NCI-H1048 (cell line): ENCODE measurements around the gene CHST11.

Experiments used
- DNase-seq: peaks from one replicate; lab custom pipeline; 2025; lab: John Stamatoyannopoulos, UW

CHST11 gene

GRCh38 chr12:104460041-104460719 lies 3.4 kb downstream of the CHST11 start:
- DNase-seq = no peak

DNA sequence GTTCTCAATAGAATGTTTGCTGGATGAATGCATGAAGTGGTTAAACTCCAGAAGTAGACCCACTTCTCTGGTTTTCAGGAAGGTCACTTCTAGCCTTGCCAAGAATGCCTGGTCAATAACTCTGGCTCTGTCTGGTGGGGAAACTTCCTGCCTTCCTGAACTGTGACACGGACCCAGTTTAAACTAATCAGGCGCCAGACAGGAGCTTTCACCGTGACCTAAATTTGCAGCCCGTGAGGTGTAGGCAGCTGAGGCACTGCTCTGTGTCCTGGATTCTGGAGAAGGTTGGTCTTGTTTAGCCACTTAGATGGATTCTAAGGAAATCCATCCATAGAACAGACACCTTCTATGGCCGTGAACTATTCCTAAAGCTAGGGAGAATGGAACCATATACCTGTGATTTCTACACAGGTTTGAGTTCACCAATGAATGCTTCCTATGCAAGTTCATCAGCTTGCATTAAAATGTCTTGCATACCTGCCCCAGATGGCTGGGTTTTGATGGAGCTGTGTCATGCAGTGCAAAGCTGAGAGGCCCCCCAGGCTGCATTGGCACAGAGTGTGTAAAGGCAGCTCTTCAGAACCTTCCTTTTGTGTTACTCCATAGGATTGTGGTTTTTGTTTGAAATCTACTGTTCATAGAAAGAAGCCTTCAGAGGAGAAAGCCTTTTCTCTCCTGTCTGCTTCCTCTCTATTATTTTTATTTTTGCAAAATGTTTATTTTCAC lies 4.4 kb downstream of the CHST11 start:
- DNase-seq = no peak

DNA sequence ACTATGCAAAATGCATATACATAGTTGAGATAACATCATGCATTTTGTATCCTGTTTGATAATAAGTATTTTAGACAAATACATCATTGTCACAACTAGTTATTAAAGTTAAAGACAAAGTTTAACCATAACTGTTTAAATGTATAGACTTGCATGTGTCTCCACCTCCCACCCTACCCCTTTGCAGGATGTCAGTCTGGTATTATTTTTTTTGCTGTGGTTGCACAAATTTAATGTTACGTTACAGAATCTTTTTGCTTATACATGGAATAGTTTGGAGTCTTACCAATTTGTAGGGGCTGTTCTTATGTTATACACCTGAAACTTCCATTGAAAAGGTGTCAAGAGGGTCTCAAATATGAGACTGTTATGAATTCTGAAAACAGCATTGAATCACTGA lies 5.6 kb downstream of the CHST11 start:
- no peak for DNase-seq

DNA sequence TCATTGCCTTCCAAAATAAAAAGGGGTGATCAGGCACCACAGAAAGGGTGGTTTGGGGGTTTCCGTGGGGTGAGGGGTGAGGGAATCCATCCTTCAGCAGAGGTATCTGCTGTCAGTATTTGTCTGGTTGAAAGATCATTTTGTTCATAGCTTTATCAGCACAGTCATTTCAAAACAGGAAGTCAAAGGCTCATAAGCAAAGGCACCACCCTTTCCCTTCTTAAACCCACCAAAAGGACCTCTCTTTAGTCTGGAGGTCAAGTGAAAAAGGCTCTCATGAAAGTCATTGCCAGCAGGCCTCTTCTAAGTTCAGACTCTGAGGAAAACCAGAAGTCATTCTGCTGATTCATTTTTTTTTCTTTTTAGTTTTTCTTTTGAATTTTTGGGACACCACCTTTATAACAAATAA lies 6.2 kb downstream of the CHST11 start:
- DNase-seq = no peak

DNA sequence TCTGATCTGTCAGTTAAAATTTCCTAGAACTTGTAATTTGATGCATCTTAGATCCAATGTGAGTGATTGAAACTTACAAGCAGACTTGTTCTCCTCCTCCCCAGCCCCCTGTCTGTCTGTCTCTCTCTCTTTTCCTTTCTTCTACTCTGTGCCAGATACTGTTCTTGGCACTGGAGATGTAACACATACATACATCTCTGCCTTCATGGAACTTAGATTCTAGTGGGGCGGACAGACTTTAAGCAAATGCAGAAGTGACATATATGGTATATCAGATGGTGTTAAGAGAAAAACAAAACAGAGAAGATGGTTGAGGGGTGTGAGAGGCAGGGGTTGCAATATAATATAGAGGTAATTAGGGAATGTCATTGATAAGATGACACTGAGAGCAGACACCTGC lies 6.6 kb downstream of the CHST11 start:
- DNase-seq = no peak

DNA sequence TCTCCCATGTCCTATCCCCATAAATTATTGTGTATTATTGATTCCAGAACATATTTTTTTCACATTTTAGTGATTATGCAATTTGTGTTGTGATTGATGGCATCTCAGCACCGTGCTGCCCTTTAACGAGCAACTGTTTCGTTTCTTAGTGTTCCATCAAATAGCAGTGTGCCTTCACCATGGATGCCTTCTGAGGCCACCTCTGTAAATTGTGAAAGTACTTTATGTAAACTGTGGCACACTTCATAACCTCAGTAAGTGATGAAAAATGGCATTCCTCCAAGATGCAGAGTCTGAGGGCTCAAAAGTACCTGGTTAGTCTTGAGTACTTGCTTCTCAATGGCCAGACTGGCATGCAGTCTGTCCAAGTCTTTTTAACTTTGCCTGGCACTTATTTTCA lies 8.2 kb downstream of the CHST11 start:
- DNase-seq = no peak

GRCh38 chr12:104466709-104467345 lies 10.1 kb downstream of the CHST11 start:
- no peak for DNase-seq

DNA sequence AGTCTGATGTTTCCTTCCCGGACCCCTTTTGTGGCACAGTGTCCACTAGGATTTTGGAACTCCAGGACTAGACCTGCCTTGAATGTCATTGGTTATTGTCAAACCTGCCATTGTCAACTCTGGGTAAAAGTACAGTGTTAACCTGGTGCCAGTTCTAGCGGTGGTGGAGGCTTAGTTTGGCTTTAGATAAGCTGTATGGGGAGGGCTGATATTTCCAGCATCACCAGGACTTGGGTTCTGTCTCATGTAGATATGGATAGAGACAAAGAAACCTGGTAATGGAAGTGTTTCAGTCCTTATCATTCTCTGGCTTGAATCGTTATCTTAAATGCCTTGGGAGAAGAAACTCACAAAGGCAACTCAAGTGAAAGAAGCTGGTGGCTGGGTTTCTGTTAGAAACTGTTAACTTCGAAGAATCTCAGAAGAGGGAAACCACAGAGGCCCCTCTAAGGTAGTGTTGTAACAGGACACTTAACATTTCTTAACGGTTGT lies 10.6 kb downstream of the CHST11 start:
- DNase-seq = no peak

- DNase-seq = no peak
Observed at GRCh38 chr12:104468371-104468770, 11.6 kb downstream of the CHST11 start.

DNA sequence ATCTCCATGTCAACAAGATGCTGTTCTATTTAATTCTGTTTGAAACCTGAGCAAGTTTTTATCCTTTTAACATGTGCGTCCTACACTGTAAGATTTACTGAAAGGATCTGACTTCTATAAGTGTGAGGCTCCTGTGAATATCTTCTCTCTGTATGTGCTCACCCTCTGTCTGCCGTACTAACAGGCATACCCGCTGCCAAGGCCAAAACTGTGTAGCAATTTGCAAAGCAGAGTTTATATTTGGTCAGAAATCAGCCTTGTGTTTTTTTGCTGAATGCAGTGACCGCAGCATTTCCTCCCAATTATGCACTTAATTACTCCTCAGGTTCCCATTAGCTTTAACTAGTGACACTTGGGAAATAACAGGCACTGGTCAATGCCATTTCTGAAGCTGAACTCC lies 12.3 kb downstream of the CHST11 start:
- no peak for DNase-seq

DNA sequence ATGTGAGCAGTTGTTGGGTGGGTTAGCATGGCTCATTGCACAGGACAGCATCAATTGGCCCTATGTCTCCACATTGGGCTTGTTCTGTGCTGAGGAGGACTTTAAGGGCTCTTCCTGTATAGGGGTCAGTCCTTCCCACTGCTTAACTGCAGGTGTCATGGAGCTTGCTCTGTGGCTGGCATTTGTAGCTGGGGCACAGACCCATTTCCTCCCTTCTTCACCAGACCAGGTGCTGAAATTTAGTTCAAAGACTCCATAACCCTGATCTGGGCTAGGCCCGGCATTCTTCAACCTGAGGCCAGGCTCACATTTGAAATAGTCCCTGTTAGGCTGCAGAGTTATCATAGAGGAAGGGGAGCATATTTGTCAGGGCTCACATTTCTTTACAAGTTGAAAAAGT lies 12.8 kb downstream of the CHST11 start:
- no peak for DNase-seq

DNA sequence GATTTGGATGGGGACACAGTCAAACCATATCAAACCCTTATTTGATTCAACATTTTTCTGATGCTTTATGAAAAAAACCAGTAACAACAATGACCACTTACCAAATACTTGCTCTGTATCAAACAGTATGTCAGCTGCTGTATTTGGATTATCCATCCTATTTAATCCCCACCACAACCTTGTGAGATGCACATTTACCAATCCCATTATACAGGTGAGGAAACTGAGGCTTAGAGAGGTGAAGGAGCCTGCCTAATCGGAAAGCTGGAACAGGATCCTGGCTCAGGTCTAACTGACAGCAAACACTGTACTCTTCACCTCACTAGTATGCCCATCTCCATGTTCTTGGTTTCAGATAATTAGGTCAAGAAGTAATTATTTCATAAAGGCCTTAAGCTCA lies 13.8 kb downstream of the CHST11 start:
- no peak for DNase-seq

DNA sequence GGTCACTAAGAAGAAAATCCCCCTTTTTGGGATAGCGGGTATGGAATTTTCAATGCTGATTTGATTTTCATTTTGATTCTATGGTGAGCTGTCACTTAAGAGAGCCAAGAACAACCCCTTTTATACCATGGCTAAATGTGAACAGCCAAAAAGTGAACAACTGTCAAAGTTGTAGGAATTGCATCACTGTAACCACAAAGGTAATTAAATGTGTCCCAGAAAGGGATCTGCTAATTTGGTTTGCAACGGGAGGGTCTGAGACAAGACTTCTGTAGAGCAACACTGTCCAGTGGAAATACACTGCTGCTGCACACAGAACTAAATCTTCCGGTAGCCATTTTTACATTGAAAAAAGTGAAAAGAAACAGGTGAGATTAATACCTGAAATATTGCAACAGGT lies 14.6 kb downstream of the CHST11 start:
- DNase-seq = no peak

DNA sequence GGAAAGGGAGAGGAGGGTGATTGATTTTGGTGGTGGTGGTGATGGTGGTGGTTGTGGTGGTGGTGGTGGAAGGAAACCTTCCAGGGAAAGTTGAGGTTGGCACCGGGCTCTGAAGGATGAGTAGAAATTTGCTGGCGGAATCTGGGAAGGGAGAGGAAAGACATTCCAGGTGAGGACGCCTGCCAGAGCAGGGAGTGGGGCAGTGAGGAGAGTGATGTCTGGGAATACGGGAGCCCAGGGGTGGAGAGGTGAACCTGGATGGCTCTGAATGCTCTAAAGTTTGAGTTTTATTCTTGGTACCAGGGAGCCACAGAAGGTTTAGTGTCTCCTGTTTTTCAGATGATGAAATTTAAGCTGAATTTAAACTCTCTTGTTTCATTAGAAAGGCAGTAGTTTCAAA lies 16.0 kb downstream of the CHST11 start:
- no peak for DNase-seq

- DNase-seq = no peak
Observed at GRCh38 chr12:104473374-104473983, 16.7 kb downstream of the CHST11 start.

DNA sequence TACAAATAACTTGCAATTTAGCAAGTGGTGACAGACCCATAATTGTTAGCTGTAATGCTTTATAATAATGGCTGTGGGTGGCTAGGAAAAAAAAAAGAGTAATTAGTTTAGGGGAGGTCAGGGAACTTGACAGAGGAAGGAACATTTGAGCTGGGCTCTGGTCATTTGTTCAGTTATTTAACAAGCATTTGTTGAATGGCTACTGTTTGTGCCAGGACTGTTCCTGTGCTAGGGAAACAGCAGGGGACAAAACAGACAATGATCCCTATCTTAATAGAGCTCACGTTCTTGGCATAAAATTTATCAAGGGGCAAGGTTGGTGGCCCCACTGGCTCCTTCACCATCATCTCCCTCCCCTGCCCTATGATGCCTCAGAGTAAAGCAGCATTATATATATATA lies 18.5 kb downstream of the CHST11 start:
- no peak for DNase-seq

DNA sequence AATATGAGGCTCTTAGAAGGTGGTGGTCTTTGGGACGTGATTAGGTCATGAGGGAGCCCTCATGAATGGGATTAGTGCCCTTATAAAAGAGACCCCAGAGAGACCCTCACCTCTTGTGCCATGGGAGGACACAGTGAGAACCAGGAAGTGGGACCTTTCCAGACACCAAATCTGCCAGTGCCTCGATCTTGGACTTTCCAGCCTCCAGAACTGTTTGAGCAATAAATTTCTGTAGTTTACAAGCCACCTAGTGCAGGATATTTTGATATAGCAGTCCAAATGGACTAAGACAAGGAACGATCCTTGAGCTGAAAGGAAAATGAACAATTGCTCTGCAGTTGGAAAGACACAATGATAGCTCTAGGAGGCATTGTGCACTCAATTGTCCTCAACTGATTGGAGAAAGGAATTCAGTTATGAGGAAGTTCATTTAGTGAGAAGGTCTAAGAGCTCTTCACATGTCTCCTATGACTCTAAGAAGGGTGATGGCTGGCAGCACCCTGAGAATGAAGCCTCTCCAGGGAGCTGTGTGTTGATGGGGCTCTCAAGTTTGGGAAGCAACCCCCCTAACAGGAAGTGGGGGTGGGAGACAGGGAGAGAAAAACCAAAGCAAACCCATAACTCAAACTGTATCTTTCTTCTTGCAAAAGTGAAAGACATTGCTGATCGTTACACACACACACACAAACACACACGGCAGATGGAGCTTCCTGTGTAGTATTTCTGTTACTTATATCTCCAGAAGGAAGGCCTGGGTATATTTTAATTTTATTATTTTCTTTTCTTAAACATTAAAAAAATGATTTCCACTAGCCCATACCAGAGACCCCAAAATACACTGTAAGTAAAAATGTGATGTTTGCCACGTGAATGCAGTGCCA lies 21.0 kb downstream of the CHST11 start:
- no peak for DNase-seq

DNA sequence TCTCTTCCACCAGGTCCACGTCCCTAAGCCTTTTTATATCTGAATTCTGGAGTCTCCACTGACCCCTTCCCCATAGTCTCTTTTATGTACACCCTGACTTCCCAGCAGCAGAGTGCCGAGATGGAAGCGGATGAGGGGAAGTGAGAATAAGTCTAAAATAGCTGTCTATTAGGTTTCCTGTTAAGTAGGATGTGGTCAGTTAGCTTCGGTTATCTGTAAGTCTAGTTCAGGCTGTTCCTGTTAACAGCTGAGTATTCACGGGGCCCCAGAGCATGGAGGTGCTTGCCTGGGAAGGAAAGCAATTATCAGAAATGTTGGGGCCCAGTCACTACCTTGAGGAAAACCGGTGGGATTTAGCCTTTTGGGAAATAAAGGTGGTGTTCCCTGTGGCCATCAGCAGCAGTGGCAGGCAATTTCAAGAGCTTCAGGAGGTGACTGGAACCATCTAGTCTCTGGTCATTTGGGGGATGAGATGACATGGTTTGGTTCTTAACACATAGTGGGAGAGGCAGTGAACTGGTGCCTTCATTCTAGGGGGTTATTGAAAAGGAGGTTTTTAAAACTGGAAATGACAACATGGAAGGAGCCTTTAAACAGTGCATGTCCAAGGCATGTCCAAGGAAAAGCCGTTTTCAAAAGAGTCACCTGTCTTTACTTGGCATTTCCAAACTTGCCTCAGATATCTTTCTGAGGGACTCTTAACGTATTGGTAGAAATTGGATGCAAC lies 21.8 kb downstream of the CHST11 start:
- DNase-seq = no peak

- DNase-seq = no peak
Observed at GRCh38 chr12:104479123-104479662, 22.4 kb downstream of the CHST11 start.

DNA sequence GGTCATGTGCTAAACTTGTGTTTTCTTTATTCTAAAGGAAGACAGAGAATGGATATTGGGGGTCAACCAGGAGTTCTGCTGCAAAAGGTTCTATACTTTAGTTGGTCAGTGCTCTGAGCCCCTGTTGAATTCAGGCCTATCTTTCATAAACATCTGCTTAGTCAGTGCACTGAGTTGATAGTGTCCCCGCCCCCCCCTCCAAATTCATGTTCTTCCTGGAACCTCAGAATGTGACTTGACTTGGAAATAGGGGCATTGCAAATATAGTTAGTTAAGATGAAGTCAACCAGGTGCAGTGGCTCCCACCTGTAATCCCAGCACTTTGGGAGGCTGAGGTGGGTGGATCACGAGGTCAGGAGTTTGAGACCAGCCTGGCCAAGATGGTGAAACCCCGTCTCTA lies 23.3 kb downstream of the CHST11 start:
- DNase-seq = no peak
